ENCODE results near the gene TTC38. TPM values are rescaled to one million over a fixed set of nuclear protein-coding genes. Genes with fewer than 3 reads are reported as not detected.

TTC38 gene
- polyA plus RNA-seq, 1 donor from 2014 or later = 1.4 TPM

- no peaks in the 10 kb centered on the region for H3K27me3 ChIP-seq (ENCODE audit: insufficient read depth, low read depth, low read length)
- H3K4me3 ChIP-seq (ENCODE audit: low read length) = no peak overlapping the region
- H3K9me2 ChIP-seq (ENCODE audit: insufficient read depth, low read length) = no peaks in the 10 kb centered on the region
- H2AFZ ChIP-seq (ENCODE audit: low read depth, low read length) = no peak overlapping the region
- TF ChIP-seq TAF1 (IDR thresholded peaks at IDR 0.05; ENCODE audit: low read depth) (no peak), EP300 (conservative IDR thresholded peaks at IDR 0.05; ENCODE audit: poor library complexity, severe bottlenecking) (no peak), RAD21 (conservative IDR thresholded peaks at IDR 0.05) (no peak), EZH2 (IDR thresholded peaks at IDR 0.05; ENCODE audit: borderline replicate concordance, insufficient read depth, low read length, poor library complexity, severe bottlenecking) (no peak), CTCF (IDR thresholded peaks at IDR 0.05; ENCODE audit: poor library complexity, severe bottlenecking) (no peak), SMC3 (conservative IDR thresholded peaks at IDR 0.05; ENCODE audit: poor library complexity) (no peak), POLR2AphosphoS5 (IDR thresholded peaks at IDR 0.05) (no peak), REST (IDR thresholded peaks at IDR 0.05; ENCODE audit: borderline replicate concordance) (no peak), MXI1 (conservative IDR thresholded peaks at IDR 0.05; ENCODE audit: poor library complexity, severe bottlenecking) (no peak)
- H3K9me3 ChIP-seq (ENCODE audit: low read length) = no peaks in the 10 kb centered on the region
- no peaks in the 10 kb centered on the region for H3K36me3 ChIP-seq (ENCODE audit: insufficient read depth, low read length)
- no peaks in the 10 kb centered on the region for H3F3A ChIP-seq (ENCODE audit: insufficient read depth, low read length, poor library complexity, severe bottlenecking)
- no peak overlapping the region for H3K9ac ChIP-seq (ENCODE audit: low read length)
- H3K4me2 ChIP-seq (ENCODE audit: low read length) = no peak overlapping the region
- H3K79me2 ChIP-seq (replicated peaks; ENCODE audit: insufficient read depth, low read length) = no peaks in the 10 kb centered on the region
- no peaks in the 10 kb centered on the region for H4K20me1 ChIP-seq (ENCODE audit: insufficient read depth)
- H3K27ac ChIP-seq (ENCODE audit: low read length) = no peak overlapping the region
Measured at GRCh38 chr22:46226577-46226976, 41.2 kb upstream of the TTC38 start.

GRCh38 chr22:46229701-46230100, 38.1 kb upstream of the TTC38 start:
- no peaks in the 10 kb centered on the region for H3F3A ChIP-seq (ENCODE audit: insufficient read depth, low read length, poor library complexity, severe bottlenecking)
- no peaks in the 10 kb centered on the region for H4K20me1 ChIP-seq (ENCODE audit: insufficient read depth)
- no peaks in the 10 kb centered on the region for H3K9me3 ChIP-seq (ENCODE audit: low read length)
- H3K36me3 ChIP-seq (ENCODE audit: insufficient read depth, low read length) = no peaks in the 10 kb centered on the region
- no peak for TF ChIP-seq EP300 (conservative IDR thresholded peaks at IDR 0.05; ENCODE audit: poor library complexity, severe bottlenecking)
- TF ChIP-seq MXI1 (conservative IDR thresholded peaks at IDR 0.05; ENCODE audit: poor library complexity, severe bottlenecking) = no peak
- H3K27me3 ChIP-seq (ENCODE audit: insufficient read depth, low read depth, low read length) = no peaks in the 10 kb centered on the region
- no peak overlapping the region for H3K27ac ChIP-seq (ENCODE audit: low read length)
- no peak overlapping the region for H3K4me3 ChIP-seq (ENCODE audit: low read length)
- no peaks in the 10 kb centered on the region for H3K79me2 ChIP-seq (replicated peaks; ENCODE audit: insufficient read depth, low read length)
- H3K9ac ChIP-seq (ENCODE audit: low read length) = no peak overlapping the region
- H3K4me2 ChIP-seq (ENCODE audit: low read length) = no peak overlapping the region
- no peak overlapping the region for H2AFZ ChIP-seq (ENCODE audit: low read depth, low read length)
- H3K9me2 ChIP-seq (ENCODE audit: insufficient read depth, low read length) = no peaks in the 10 kb centered on the region

Measured in neural cell (in vitro differentiated cells).